ENCODE data around the gene NRGN.

NRGN gene

DNA sequence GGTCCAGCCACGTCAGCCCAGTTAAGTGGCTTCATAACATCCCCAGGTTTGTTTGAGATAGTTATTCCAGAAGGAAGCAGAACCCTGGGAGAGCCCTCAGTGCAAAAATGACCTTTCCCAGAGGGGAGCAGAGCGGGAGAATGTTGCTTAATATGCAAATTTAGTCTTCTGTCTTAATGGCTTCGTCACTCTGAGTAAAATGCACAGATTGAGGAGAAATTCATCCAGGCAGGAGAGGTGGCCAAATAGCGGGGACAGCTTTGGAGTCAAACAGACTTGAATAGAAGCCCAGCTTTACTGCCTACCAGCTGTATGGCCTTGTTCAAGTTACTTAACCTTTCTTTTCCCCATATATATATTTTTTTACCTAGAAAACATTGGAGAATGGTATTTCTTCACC lies 12.3 kb upstream of the NRGN start:
- DNase-seq (ENCODE audit: low spot score in 2 of 2) (no peak), ATAC-seq (ENCODE audit: low read depth) (no peak)
- no peak overlapping the region for H3K4me3 Mint-ChIP-seq
- H3K36me3 Mint-ChIP-seq: peaks cover 3% of the 10 kb centered on the region
- H3K9me3 Mint-ChIP-seq: no peaks in the 10 kb centered on the region
- H3K4me1 Mint-ChIP-seq: peaks cover 18% of the 10 kb centered on the region
- no peak overlapping the region for H3K27ac Mint-ChIP-seq
- peaks cover 18% of the 10 kb centered on the region for H3K27me3 Mint-ChIP-seq

GRCh38 chr11:124728134-124728533 lies 11.6 kb upstream of the NRGN start:
- peaks cover 12% of the 10 kb centered on the region for H3K27me3 Mint-ChIP-seq
- H3K4me3 Mint-ChIP-seq: no peak overlapping the region
- H3K9me3 Mint-ChIP-seq: no peaks in the 10 kb centered on the region
- no peaks in the 10 kb centered on the region for H3K36me3 Mint-ChIP-seq
- no peak for ATAC-seq (ENCODE audit: low read depth)
- no peak for DNase-seq (ENCODE audit: low spot score in 2 of 2)
- H3K4me1 Mint-ChIP-seq: peaks cover 18% of the 10 kb centered on the region
- no peak overlapping the region for H3K27ac Mint-ChIP-seq

- no peak for ATAC-seq (ENCODE audit: low read depth)
Measured at GRCh38 chr11:124729571-124729970, 10.2 kb upstream of the NRGN start.

DNA sequence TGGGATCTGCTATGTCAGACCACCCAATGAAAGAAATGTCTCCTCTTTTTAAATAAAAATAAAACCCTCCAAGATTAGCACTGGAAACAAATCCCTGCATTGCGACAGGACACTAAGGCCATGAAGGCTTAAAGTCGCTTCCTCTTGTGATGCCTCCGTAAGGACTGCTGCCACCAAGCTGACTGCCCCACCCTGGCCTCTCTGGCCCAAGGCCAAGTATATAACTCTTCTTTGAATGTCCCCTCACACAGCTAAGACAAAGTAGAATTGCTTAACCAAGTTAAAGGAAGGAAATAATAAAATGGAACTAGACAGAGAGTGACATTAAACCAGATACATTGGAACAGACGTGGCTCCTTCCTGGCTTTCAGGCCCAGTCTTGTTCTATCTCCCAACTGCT lies 7.5 kb upstream of the NRGN start:
- H3K9me3 Mint-ChIP-seq: no peaks in the 10 kb centered on the region
- no peak overlapping the region for H3K4me3 Mint-ChIP-seq
- no peak overlapping the region for H3K27ac Mint-ChIP-seq
- no peaks in the 10 kb centered on the region for H3K27me3 Mint-ChIP-seq
- ATAC-seq (ENCODE audit: low read depth) (no peak), DNase-seq (ENCODE audit: low spot score in 2 of 2) (no peak)
- no peaks in the 10 kb centered on the region for H3K36me3 Mint-ChIP-seq
- peaks cover 6% of the 10 kb centered on the region for H3K4me1 Mint-ChIP-seq

More at GRCh38 chr11:124729571-124729970, 10.2 kb upstream of the NRGN start:
- Mint-ChIP-seq H3K27me3 (peaks cover 9% of the 10 kb centered on the region), H3K4me1 (peaks cover 18% of the 10 kb centered on the region), H3K9me3 (no peaks in the 10 kb centered on the region), H3K27ac (no peak overlapping the region), H3K4me3 (no peak overlapping the region), H3K36me3 (no peaks in the 10 kb centered on the region)
- DNase-seq (ENCODE audit: low spot score in 2 of 2): no peak

DNA sequence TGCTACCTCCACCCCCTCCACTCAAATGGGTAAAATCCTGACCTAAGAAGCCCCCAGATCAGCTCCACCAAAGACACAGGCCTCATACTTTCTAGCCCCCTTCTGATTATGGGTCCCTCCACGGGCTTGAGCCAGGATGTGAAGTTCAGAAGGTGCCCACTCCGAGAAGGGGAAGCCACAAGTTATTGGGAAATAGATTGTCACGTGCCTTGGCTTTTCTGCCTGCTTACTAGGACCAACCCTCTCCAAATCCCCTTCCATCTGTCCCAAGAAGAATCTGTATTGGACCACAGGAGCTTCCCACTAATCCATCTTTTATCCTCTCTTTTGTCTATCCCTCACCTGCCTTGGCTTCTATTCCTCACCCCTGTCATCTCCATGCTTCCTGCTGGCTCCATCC lies 3.0 kb upstream of the NRGN start:
- Mint-ChIP-seq H3K9me3 (no peaks in the 10 kb centered on the region), H3K36me3 (no peaks in the 10 kb centered on the region), H3K4me3 (no peak overlapping the region), H3K27me3 (peaks cover 3% of the 10 kb centered on the region), H3K27ac (no peak overlapping the region), H3K4me1 (peaks cover 19% of the 10 kb centered on the region)
- no peak for DNase-seq (ENCODE audit: low spot score in 2 of 2)
- no peak for ATAC-seq (ENCODE audit: low read depth)

- DNase-seq (ENCODE audit: low spot score in 2 of 2) (no peak), ATAC-seq (ENCODE audit: low read depth) (no peak)
- H3K4me1 Mint-ChIP-seq: peaks cover 19% of the 10 kb centered on the region
- H3K36me3 Mint-ChIP-seq: no peaks in the 10 kb centered on the region
- no peak overlapping the region for H3K4me3 Mint-ChIP-seq
- no peak overlapping the region for H3K27ac Mint-ChIP-seq
- H3K27me3 Mint-ChIP-seq: peaks cover 6% of the 10 kb centered on the region
- no peaks in the 10 kb centered on the region for H3K9me3 Mint-ChIP-seq
Measured at GRCh38 chr11:124737638-124738305, 2.0 kb upstream of the NRGN start.

DNA sequence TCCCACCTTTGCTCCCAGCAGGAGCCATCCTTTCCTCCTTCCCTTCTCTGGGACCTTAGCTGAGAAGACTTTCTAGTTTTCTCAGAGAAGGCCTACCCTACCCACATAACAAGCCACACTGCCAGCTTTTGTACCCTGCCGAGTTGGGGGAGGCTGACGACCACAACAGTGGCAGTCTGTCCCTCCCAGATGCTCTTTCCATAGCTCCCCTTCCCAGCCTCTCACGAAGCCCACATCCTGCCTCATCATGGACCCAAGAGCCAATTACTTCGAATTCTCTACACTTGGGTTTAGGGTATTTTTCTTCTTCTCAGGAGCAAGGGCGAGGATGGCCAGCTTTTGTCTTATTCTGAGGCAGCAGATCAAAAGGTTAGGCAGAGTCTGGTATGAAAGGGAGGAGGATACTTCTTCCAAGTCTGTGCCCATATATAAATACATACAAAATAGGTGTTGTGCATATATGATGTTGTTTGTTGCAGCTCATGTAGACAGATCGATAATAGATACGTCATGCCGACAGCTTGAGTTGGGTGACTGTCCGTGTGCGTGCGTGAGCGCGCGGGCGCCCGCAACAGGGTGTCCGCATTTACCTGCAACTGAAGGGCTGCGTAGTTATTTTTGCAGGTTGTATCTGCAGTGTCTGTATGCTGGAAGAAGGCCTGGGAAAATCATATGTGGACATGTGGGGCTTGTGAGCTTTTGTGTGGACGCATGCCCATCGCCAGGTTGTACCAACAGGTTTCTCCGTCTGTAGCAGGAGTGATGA lies 846 bp upstream of the NRGN start:
- ATAC-seq (ENCODE audit: low read depth) (no peak), DNase-seq (ENCODE audit: low spot score in 2 of 2) (no peak)
- peak overlapping the region; percentile 85 for H3K4me3 Mint-ChIP-seq
- H3K9me3 Mint-ChIP-seq: no peaks in the 10 kb centered on the region
- H3K27me3 Mint-ChIP-seq: peaks cover 6% of the 10 kb centered on the region
- H3K36me3 Mint-ChIP-seq: peaks cover 2% of the 10 kb centered on the region
- no peak overlapping the region for H3K27ac Mint-ChIP-seq
- peaks cover 19% of the 10 kb centered on the region for H3K4me1 Mint-ChIP-seq

DNA sequence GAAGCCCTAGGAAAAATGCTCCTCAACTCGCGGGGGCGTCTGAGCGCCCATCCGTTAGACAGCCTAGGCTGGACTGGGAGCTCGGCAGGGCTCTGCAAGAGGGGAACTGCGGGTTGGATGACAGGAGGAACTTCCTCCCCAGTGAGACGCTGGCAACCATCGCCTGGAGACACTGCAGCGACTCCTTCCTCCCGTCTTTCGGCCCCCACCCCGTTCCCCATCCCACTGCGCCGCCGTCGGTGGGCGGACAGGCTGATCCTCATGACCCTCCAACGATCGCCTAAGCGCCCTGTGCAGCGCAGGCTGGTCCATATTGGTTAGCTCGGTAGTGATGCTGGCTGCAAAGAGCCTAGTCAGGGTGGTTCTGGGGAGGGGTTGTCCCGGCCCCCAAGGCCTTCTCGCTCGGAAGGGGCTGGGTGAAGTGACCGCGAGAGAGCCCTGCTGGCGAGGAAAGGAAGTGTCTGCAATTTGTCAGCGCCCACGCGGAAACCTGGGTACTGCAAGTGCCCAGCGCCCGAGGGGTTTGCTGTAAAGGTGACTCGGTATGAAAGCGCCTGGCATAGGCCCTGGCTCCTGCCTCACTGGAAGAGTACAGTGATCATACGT lies 638 bp downstream of the NRGN start:
- peak; percentile 34 to 55 for DNase-seq (ENCODE audit: low spot score in 2 of 2)
- H3K9me3 Mint-ChIP-seq: no peaks in the 10 kb centered on the region

GRCh38 chr11:124742555-124742954 lies 2.8 kb downstream of the NRGN start:
- Mint-ChIP-seq H3K36me3 (peaks cover 2% of the 10 kb centered on the region), H3K27me3 (peaks cover 6% of the 10 kb centered on the region), H3K4me1 (peaks cover 19% of the 10 kb centered on the region), H3K9me3 (no peaks in the 10 kb centered on the region), H3K27ac (no peak overlapping the region), H3K4me3 (no peak overlapping the region)
- no peak for DNase-seq (ENCODE audit: low spot score in 2 of 2)
- ATAC-seq (ENCODE audit: low read depth): no peak

More for the DNA sequence above, 638 bp downstream of the NRGN start:
- peaks cover 6% of the 10 kb centered on the region for H3K27me3 Mint-ChIP-seq
- H3K4me3 Mint-ChIP-seq: peak overlapping the region; percentile 85
- peak; percentile 57 for ATAC-seq (ENCODE audit: low read depth)
- peaks cover 2% of the 10 kb centered on the region for H3K36me3 Mint-ChIP-seq
- no peak overlapping the region for H3K27ac Mint-ChIP-seq
- peaks cover 19% of the 10 kb centered on the region for H3K4me1 Mint-ChIP-seq

GRCh38 chr11:124743050-124743449 lies 3.3 kb downstream of the NRGN start:
- DNase-seq (ENCODE audit: low spot score in 2 of 2) (no peak), ATAC-seq (ENCODE audit: low read depth) (no peak)
- Mint-ChIP-seq H3K4me3 (no peak overlapping the region), H3K9me3 (no peaks in the 10 kb centered on the region), H3K27me3 (peaks cover 6% of the 10 kb centered on the region), H3K4me1 (peaks cover 19% of the 10 kb centered on the region), H3K27ac (no peak overlapping the region), H3K36me3 (peaks cover 2% of the 10 kb centered on the region)

DNA sequence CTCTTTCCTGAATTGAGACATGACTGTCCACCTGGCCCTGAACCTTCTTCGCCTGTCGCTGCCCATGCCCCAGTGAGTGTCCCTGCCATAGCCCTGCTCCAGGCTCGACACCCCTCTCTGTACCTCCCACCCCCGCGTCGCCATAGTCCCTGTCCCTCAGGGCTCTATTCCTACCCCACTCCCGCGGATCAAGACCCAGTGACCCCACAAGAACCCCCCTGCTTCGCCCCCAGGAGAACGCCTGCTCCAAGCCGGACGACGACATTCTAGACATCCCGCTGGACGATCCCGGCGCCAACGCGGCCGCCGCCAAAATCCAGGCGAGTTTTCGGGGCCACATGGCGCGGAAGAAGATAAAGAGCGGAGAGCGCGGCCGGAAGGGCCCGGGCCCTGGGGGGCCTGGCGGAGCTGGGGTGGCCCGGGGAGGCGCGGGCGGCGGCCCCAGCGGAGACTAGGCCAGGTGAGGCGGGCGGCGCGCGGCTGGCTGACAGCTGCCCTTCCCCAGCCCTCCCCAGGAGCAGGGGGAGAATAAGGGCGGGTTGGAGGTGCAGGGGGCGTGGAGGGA lies 5.6 kb downstream of the NRGN start:
- Mint-ChIP-seq H3K36me3 (peaks cover 2% of the 10 kb centered on the region), H3K4me1 (peaks cover 26% of the 10 kb centered on the region), H3K9me3 (no peaks in the 10 kb centered on the region), H3K4me3 (peak overlapping the region; percentile 98), H3K27me3 (peaks cover 6% of the 10 kb centered on the region), H3K27ac (no peak overlapping the region)
- no peak for DNase-seq (ENCODE audit: low spot score in 2 of 2)
- no peak for ATAC-seq (ENCODE audit: low read depth)

DNA sequence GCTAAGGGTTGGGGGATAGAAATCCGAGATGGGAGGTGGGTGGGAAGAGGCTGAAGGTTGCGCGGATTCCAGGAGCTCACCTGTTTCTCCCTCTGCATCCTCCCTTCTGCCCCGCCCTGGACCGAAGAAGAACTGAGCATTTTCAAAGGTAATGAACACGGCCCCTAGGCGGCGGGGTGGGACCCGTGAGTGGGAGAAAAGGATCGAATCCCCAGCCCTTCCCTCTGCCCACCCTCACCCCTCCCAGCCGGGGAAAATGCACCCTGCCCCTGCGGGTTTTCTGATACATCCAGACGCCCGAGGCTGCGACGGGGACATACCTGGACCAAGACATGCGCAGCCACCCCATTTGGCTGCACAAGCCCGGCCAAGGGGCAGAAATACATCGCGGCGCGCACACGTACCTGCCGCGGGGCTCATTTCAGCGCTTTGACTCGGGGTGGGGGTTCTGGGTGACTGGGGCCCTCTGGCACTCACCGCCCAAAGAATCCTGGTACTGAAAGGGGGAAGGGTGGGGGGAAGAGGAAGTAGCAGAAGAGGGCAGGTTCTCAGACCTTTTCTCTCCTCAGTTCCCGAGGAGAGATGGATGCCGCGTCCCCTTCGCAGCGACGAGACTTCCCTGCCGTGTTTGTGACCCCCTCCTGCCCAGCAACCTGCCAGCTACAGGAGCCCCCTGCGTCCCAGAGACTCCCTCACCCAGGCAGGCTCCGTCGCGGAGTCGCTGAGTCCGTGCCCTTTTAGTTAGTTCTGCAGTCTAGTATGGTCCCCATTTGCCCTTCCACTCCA lies 6.3 kb downstream of the NRGN start:
- ATAC-seq (ENCODE audit: low read depth) (peak; percentile 43), DNase-seq (ENCODE audit: low spot score in 2 of 2) (peak in 1 of 2 donors; percentile 26)
- H3K9me3 Mint-ChIP-seq: no peaks in the 10 kb centered on the region
- peaks cover 2% of the 10 kb centered on the region for H3K36me3 Mint-ChIP-seq
- peak overlapping the region; percentile 98 for H3K4me3 Mint-ChIP-seq
- H3K27ac Mint-ChIP-seq: peak overlapping the region; percentile 90
- H3K4me1 Mint-ChIP-seq: peaks cover 21% of the 10 kb centered on the region
- peaks cover 6% of the 10 kb centered on the region for H3K27me3 Mint-ChIP-seq

DNA sequence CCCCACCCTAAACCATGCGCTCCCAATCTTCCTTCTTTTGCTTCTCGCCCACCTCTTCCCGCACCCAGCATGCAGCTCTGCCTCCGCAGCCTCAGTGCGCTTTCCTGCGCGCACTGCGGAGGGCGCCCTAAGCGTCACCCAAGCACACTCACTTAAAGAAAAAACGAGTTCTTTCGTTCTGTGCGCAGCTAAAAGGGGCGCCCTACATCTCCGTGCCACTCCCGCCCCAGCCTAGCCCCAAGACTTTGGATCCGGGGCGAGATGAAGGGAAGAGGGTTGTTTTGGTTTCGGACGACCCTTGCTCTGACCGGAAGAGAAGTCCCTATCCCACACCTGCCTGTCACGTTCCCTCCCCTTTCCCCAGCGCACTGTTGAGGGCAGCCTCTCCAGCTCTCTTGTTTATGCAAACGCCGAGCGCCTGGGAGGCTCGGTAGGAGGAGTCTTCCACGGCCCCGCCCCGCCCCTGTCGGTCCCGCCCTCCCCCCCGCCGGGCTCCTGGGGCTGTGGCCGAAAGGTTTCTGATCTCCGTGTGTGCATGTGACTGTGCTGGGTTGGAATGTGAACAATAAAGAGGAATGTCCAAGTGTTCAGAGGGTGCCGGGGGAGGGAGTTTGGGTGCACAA lies 7.0 kb downstream of the NRGN start:
- H3K27ac Mint-ChIP-seq: peak overlapping the region; percentile 90

More for the DNA sequence above, 7.0 kb downstream of the NRGN start:
- DNase-seq (ENCODE audit: low spot score in 2 of 2): peak; percentile 75 to 80
- Mint-ChIP-seq H3K4me1 (peaks cover 21% of the 10 kb centered on the region), H3K27me3 (peaks cover 3% of the 10 kb centered on the region), H3K4me3 (peak overlapping the region; percentile 98), H3K9me3 (no peaks in the 10 kb centered on the region), H3K36me3 (peaks cover 2% of the 10 kb centered on the region)
- peak; percentile 86 for ATAC-seq (ENCODE audit: low read depth)

All from memory B cell (primary cell).